Neural cell (in vitro differentiated cells): ENCODE measurements around the gene SPOP.

Source experiments
- EP300 ChIP-seq: fragments of 450-650 bp; conservative IDR thresholded peaks from 2 replicates; pipeline ENCODE4 v1.6.1; 2014; ENCODE audit warnings: antibody characterized with exemption, mild to moderate bottlenecking, moderate library complexity; ENCODE audit not compliant: poor library complexity, severe bottlenecking
- EZH2 ChIP-seq: fragments of 200-600, 300-800 bp; shearing (Covaris generic), sonication (generic); IDR thresholded peaks from 2 replicates; pipeline ENCODE4 v1.6.1; 2014; ENCODE audit warnings: antibody characterized with exemption, low read length, borderline replicate concordance, mild to moderate bottlenecking; ENCODE audit not compliant: insufficient read depth, poor library complexity, severe bottlenecking
- POLR2AphosphoS5 ChIP-seq: IDR thresholded peaks from 2 replicates; pipeline ENCODE4 v1.6.1; 2012
- TF ChIP-seq, protein P1 (sequence below): IDR thresholded peaks from 2 replicates; pipeline ENCODE4 v1.6.1; 2012; ENCODE audit warnings: borderline replicate concordance
- TF ChIP-seq, protein P2 (sequence below): fragments of 450-650 bp; IDR thresholded peaks from 2 replicates; pipeline ENCODE4 v1.5.1; 2014; ENCODE audit warnings: antibody characterized with exemption, mild to moderate bottlenecking, moderate library complexity; ENCODE audit not compliant: poor library complexity, severe bottlenecking

DNA sequence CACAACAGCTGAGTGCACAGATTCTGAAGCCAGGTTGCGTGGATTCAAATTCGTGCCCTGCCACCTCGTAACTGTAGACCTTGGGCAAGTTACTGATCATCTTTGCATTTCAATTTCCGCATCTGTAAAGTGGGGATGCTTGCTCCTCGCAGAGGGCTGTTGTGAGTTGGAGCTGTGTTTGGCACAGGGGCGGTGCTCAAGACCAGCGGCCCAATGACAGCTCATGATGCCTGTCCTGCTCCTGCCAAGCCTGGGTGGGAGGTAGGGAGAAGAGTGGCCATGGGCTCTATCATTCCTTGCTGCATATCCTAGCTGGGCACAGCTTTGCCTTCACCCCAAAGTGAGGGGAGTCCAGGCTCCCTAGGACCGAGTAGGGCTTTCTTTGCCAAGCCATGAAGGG is 89.6 kb downstream of the SPOP start:
- TF ChIP-seq, protein P1, sequence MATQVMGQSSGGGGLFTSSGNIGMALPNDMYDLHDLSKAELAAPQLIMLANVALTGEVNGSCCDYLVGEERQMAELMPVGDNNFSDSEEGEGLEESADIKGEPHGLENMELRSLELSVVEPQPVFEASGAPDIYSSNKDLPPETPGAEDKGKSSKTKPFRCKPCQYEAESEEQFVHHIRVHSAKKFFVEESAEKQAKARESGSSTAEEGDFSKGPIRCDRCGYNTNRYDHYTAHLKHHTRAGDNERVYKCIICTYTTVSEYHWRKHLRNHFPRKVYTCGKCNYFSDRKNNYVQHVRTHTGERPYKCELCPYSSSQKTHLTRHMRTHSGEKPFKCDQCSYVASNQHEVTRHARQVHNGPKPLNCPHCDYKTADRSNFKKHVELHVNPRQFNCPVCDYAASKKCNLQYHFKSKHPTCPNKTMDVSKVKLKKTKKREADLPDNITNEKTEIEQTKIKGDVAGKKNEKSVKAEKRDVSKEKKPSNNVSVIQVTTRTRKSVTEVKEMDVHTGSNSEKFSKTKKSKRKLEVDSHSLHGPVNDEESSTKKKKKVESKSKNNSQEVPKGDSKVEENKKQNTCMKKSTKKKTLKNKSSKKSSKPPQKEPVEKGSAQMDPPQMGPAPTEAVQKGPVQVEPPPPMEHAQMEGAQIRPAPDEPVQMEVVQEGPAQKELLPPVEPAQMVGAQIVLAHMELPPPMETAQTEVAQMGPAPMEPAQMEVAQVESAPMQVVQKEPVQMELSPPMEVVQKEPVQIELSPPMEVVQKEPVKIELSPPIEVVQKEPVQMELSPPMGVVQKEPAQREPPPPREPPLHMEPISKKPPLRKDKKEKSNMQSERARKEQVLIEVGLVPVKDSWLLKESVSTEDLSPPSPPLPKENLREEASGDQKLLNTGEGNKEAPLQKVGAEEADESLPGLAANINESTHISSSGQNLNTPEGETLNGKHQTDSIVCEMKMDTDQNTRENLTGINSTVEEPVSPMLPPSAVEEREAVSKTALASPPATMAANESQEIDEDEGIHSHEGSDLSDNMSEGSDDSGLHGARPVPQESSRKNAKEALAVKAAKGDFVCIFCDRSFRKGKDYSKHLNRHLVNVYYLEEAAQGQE = no peak
- TF ChIP-seq, protein P2, sequence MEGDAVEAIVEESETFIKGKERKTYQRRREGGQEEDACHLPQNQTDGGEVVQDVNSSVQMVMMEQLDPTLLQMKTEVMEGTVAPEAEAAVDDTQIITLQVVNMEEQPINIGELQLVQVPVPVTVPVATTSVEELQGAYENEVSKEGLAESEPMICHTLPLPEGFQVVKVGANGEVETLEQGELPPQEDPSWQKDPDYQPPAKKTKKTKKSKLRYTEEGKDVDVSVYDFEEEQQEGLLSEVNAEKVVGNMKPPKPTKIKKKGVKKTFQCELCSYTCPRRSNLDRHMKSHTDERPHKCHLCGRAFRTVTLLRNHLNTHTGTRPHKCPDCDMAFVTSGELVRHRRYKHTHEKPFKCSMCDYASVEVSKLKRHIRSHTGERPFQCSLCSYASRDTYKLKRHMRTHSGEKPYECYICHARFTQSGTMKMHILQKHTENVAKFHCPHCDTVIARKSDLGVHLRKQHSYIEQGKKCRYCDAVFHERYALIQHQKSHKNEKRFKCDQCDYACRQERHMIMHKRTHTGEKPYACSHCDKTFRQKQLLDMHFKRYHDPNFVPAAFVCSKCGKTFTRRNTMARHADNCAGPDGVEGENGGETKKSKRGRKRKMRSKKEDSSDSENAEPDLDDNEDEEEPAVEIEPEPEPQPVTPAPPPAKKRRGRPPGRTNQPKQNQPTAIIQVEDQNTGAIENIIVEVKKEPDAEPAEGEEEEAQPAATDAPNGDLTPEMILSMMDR = no peak
- no peak for TF ChIP-seq EZH2
- TF ChIP-seq POLR2AphosphoS5 = no peak
- TF ChIP-seq EP300 = no peak
